HT1080 (cell line): ENCODE data around the gene DOC2B. TPM values are rescaled to one million over a fixed set of nuclear protein-coding genes. Genes with fewer than 3 reads are reported as not detected.
"Not testable (repeated sequence)": the region's sequence is repeated elsewhere in the genome, so short reads cannot be mapped to it uniquely, and the experiment has no call there.

Source experiments
- DNase-seq: peaks from one replicate; pipeline ENCODE4 v3.0.0-alpha.2; 2015; ENCODE audit warnings: low read depth
- total RNA-seq: library from RNA; depleted of rRNA; stranded (reverse); fragments of >200 nt; shearing (Covaris generic); gene quantifications from 2 replicates; pipeline ENCODE4 v1.2.3, GENCODE V29; 2014

Gene DOC2B
- total RNA-seq, 1 experiment from 2014 or later = not detected

GRCh38 chr17:193426-193810, 12.0 kb upstream of the DOC2B start:
- DNase-seq = no peak

DNA sequence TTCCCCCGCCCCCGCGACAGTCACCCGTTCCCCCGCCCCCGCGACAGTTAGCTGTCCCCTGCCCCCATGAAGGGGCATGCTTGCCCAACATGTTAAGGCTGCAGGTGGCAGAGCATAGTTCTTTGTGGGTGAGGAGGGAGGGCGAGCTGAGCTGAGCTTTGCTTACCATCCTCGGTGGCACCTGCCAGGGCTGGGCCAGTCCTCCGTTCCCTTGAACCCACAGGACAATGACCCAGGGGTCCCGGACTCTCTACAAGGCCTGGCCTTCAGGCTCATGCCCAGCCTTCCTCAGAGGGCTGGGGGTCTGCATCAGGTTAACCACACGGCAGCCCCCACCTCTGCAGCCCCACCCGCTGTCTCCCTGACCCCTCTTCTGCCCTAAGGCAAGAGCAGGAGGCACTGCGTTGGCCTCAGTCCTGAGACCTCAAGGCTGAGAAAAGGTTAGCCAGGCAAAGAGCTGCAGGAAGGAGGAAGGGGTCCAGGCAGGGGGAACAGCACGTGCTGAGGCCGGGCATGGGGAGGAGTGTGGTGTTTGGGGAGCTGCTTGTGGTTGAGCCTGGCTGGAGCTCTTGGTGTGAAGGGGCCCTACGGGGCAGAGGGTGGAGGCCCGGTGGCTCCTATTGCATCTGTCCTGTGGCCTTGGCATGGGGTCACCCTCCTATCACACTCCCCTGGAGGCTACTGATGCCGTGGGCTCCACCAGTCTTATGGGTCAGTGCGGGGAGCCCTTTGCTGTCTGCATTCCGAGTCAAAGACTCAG, 11.4 kb upstream of the DOC2B start:
- DNase-seq = no peak

GRCh38 chr17:189444-189843, 8.0 kb upstream of the DOC2B start:
- no peak for DNase-seq

DNA sequence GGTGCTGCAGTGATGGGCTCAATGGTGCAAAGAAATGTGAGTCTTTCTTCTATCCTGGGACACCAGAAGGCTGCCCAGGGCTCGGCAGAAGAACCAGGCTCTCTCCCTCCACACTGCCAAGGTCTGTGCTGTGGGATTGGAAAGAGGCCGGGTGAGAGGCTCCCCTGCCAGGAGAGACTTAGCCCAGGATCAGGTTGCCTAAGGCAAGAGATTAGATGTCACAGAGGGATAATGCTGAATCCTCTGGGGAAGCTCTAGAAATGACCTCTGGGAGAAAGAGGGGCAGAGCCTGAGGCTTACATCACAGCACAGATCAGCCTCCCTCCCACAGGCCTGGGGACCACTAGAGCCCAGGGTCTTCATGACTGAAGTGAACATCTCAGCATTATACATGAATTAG, 5.7 kb upstream of the DOC2B start:
- no peak for DNase-seq

- no peak for DNase-seq
Observed at GRCh38 chr17:185445-186138, 4.1 kb upstream of the DOC2B start.

DNA sequence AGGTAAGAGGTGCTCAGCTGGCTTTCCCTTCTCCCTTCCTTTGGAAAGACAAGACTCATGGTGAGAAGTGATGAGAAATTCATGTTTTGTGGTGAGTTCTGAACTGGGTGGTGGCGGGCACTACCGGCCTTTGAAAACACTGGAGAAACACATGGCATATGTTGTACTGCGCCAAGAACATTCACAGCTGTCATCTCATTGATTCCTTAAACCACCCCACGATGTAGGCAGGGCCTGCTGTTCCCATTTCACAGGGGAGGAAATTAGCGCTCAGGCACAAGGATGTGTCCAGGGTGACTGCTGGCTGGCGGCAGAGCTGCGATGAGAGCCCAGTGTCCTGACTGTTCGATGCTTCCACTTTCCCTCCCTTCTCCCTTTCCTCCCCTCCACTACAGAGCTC, 1.6 kb upstream of the DOC2B start:
- no peak for DNase-seq

DNA sequence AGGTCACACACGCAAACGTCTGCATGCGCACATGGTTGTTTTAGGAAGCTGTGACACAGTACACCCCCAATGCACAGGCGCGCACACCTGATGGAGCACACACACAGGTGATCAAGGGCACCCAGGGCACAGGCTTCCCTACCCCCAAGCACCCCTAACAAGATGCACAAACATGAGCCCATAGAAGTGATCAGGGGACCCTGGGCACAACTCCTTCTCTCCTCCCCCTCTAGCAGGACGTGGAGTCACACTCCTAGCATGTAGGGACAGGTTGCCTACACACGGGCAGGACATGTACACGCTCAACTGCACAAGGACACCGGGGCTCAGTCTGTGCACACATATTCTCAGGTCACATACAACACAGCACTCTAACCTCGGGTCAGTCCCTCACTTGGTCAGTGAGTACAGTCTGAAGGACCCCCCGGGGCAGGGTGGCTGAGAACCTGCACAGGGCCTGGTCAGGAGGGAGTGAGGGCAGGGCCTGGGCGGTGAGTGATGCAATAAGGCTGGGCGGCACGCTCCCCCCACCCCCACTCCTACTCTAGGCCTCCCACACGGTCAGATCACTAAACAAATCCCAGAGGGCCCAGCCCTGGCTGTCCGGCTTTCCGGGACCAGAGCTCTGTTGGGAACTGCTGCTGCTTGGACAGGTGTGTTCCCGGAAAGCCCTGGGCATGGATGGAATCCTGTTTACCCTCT, 751 bp upstream of the DOC2B start:
- no peak for DNase-seq

- DNase-seq = no peak
Observed at GRCh38 chr17:180381-181244, 837 bp downstream of the DOC2B start.

- DNase-seq = no peak
Observed at GRCh38 chr17:179781-180380, 1.6 kb downstream of the DOC2B start.

- DNase-seq = no peak
Observed at GRCh38 chr17:179066-179432, 2.4 kb downstream of the DOC2B start.

- no peak for DNase-seq
Observed at GRCh38 chr17:178292-179065, 3.0 kb downstream of the DOC2B start.

GRCh38 chr17:177762-178161, 3.7 kb downstream of the DOC2B start:
- DNase-seq = no peak

DNA sequence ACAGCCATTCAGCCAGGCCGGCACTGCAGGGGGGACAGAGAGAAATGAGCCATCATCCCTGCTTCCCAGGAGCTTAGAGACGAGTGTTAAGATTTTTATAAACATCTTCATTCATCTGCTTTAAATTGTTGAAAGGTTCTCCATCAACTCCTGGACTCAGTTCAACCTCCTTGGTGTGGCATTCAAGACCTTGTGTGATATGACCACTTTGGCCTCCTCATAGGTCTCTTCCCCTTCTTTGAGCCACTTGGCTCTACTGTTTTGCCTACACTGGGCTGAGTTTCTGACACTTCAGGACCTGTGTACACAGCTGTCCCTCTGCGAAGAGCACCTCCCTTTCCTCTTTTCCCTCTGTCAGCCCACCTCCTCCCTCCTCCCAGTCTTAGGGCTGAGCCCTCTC, 4.3 kb downstream of the DOC2B start:
- DNase-seq = no peak

DNA sequence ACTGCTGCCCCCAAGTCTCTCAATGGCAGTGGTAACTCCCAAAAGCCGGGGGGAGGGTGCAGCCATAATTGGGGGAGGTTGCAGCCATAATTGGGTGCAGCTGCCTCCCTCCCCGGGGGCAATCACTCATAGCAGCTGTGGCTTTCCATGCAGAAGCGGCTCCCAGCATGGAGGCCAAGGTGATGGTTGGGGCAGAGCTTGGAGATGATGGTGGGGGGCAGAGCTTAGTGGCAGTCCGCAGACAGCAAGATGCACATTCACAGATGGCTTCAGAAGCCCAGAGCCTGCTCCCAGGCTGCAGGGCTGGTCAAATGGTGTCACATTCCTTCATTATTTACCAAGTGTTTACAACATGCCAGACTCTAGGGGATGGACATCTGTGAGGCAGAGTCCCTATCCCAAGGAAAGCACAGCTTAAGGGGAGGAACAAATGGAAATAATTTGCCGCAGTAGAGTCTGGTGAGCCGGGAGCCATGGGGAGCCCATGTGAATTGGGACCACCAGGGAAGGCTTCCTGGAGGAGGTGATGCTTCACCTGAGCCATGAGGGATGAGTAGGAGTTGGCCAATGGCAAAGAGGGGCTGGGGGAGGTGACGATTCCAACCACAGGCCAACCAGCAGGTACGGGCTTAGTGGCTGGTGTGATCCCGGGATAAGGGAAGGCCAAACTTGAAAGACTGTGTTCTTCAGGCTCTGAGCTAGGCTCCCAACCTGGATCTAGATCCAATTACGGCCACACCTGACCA, 8.1 kb downstream of the DOC2B start:
- DNase-seq = no peak

- DNase-seq = no peak
Observed at GRCh38 chr17:172401-172800, 9.0 kb downstream of the DOC2B start.

DNA sequence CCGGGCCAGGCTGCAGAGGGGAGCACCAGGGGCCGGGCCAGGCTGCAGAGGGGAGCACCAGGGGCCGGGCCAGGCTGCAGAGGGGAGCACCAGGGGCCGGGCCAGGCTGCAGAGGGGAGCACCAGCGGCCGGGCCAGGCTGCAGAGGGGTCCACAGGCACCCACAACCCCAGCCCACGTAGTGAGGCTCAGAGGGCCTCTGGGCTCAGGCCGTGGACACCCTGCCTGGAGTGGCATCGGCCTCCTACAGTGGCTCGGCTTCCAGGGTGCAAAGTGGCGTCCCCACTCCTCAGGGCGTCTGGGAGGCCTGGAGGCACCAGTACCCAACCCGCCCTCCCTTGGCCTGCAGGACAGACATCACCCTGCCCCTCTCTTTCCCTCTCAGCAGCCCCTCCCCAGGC, 9.6 kb downstream of the DOC2B start:
- DNase-seq = no peak

DNA sequence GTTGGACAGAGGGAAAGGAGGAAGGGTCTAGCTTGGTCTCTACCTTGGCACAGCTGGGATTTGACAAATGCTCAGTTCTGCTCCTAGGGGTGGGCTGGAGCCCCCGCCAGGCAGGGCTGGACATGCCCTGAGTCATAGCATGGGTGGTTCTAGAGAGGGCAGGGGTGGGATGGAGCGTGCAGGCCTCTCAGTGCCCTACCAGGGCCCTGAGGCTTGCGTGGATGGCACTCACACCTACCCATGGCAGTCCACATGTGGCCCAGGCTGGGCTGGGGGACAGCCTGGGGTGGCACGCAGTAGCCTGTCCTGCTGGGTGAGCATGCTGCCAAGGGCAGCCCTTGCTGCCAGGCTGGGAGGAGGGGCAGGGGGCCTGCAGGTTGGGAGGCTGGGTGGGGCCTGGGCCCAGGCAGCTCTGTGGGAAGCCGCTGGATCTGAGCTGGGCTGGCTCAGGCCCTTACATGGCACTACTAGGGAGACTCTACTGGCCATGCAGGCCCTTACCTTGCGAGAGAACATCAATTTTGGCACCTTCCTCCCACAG, 11.2 kb downstream of the DOC2B start:
- no peak for DNase-seq

DNA sequence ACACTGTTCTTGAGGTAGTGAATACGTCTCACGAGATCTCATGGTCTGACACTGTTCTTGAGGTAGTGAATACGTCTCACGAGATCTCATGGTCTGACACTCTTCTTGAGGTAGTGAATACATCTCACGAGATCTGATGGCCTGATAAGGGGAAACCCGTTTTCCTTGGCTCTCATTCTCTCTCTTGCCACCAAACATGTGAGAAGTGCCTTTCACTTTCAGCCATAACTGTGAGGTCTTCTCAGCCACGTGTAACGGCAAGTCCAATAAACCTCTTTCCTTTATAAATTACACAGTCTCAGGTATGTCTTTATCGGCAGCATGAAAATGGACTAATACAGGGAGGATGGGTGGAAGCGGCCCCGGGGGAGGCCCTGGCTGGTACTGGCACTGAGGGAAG, 12.8 kb downstream of the DOC2B start:
- not testable (repeated sequence) for DNase-seq

- no peak for DNase-seq
Observed at GRCh38 chr17:165939-166338, 15.5 kb downstream of the DOC2B start.
